ENCODE results near the gene ATP10A. TPM values are rescaled to one million over a fixed set of nuclear protein-coding genes. Genes with fewer than 3 reads are reported as not detected.

The ATP10A gene
- total and polyA plus RNA-seq, 9 of the 15 experiments (the other 6 are each of a cell fraction or from before 2014, with no cell fraction given) = 0.09 TPM; not detected in 8

- Histone ChIP-seq H3K4me2 (ENCODE audit: insufficient read depth, low read length) (no peak overlapping the region), H3K4me3 (no peak overlapping the region), H3K4me1 (replicated peaks in 1 of 2; ENCODE audit: control insufficient read depth in 2 of 2, insufficient read depth in 2 of 2, low read length in 2 of 2) (peaks cover under 1 to 3% of the 10 kb centered on the region in 2 experiments; a peak in 1 of 5 replicates), H3K9me3 (replicated peaks; ENCODE audit: control insufficient read depth, insufficient read depth, low read depth, low read length) (no peaks in the 10 kb centered on the region), H3K9me1 (ENCODE audit: control insufficient read depth, insufficient read depth, low read length) (no peaks in the 10 kb centered on the region), H2AFZ (ENCODE audit: low read depth, low read length) (no peak overlapping the region), H3K79me2 (ENCODE audit: control insufficient read depth, insufficient read depth, low read length) (no peaks in the 10 kb centered on the region), H3K27ac (ENCODE audit: extremely low read depth, low read depth, low read length) (no peak overlapping the region), H3K9ac (ENCODE audit: insufficient read depth in 1 of 2, low read depth in 2 of 2, low read length in 2 of 2) (no peak overlapping the region), H3K36me3 (ENCODE audit: control insufficient read depth, insufficient read depth, low read length) (no peaks in the 10 kb centered on the region), H4K20me1 (replicated peaks; ENCODE audit: control insufficient read depth, insufficient read depth, low read length) (no peaks in the 10 kb centered on the region), H3K27me3 (ENCODE audit: control insufficient read depth in 2 of 2, insufficient read depth in 2 of 2, low read length in 2 of 2) (peaks cover 3 to 19% of the 10 kb centered on the region in 2 experiments; a peak in 1 of 5 replicates)
- in situ Hi-C loops (cut with MboI) (no loop called here), intact Hi-C loops (cut with micrococcal nuclease) (no loop called here)
- no peak for DNase-seq (ENCODE audit: extremely low read depth in 1 of 4, low spot score in 3 of 4)
- ChIA-PET POLR2A (no interaction called here), CTCF (ENCODE audit: low intra/inter-chr PET ratio) (no interaction called here)
- no TSS peak for BruUV-seq (replicated peaks)
- TF ChIP-seq ELF2 (CRISPR knock-in tag; IDR thresholded peaks at IDR 0.05) (no peak), RBM15 (IDR thresholded peaks at IDR 0.05; ENCODE audit: insufficient read depth, low read length) (no peak), HMGN3 (IDR thresholded peaks at IDR 0.05; ENCODE audit: borderline replicate concordance, extremely low read depth, insufficient read length, low read depth, low read length) (no peak), LEF1 (IDR thresholded peaks at IDR 0.05) (no peak), ZNF655 (CRISPR knock-in tag; IDR thresholded peaks at IDR 0.05) (no peak)
- TF ChIP-seq, protein P1, sequence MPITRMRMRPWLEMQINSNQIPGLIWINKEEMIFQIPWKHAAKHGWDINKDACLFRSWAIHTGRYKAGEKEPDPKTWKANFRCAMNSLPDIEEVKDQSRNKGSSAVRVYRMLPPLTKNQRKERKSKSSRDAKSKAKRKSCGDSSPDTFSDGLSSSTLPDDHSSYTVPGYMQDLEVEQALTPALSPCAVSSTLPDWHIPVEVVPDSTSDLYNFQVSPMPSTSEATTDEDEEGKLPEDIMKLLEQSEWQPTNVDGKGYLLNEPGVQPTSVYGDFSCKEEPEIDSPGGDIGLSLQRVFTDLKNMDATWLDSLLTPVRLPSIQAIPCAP (CRISPR knock-in tag; IDR thresholded peaks at IDR 0.05; ENCODE audit: borderline replicate concordance) = no peak
- 1% methylated on average over 14 of the region's 14 CpGs for WGBS (ENCODE audit: insufficient coverage, low coverage, missing lambda C conversion rate)
- ATAC-seq = no peak
- FAIRE-seq = no peak
These were observed 18.0 kb downstream of the ATP10A start for GRCh38 chr15:25844981-25845680.
